HCT116 (cell line): ENCODE measurements around the gene NTSR1.
A peak's percentile ranks its signal among the peaks of the same experiment; 100 is the strongest.

ENCODE experiments used
- CEBPB ChIP-seq: IDR thresholded peaks from 2 replicates; pipeline ENCODE4 v1.6.1; 2012; ENCODE audit warnings: low read depth
- CTCF ChIP-seq, 3 experiments: fragments of 200-600 bp in 1 of 3; sonication (generic) in 1 of 3; IDR thresholded peaks in 2 of 3; conservative IDR thresholded peaks in 1 of 3; 2 replicates each; pipeline ENCODE4 v1.5.1; 2012 to 2017; ENCODE audit warnings: low read depth in 2 of 3, low read length in 2 of 3, antibody characterized with exemption in 1 of 3, borderline replicate concordance in 1 of 3, control low read depth in 1 of 3, mild to moderate bottlenecking in 1 of 3, mixed read lengths in 1 of 3, mixed run types in 1 of 3, moderate library complexity in 1 of 3; ENCODE audit not compliant: insufficient read depth in 1 of 3
- EGR1 ChIP-seq: IDR thresholded peaks from 2 replicates; pipeline ENCODE4 v1.6.1; 2012; ENCODE audit warnings: low read depth
- ELF1 ChIP-seq: IDR thresholded peaks from 2 replicates; pipeline ENCODE4 v1.6.1; 2012; ENCODE audit warnings: low read depth, borderline replicate concordance
- EZH2 ChIP-seq: fragments of 200-600 bp; sonication (generic); IDR thresholded peaks from 2 replicates; pipeline ENCODE4 v1.6.1; 2017; ENCODE audit warnings: antibody characterized with exemption, mixed run types
- EZH2phosphoT487 ChIP-seq: fragments of 200-600 bp; IDR thresholded peaks from 2 replicates; pipeline ENCODE4 v1.6.1; 2018; ENCODE audit warnings: antibody characterized with exemption, borderline replicate concordance
- POLR2A ChIP-seq: IDR thresholded peaks from 2 replicates; pipeline ENCODE4 v1.7.0; 2011; ENCODE audit warnings: borderline replicate concordance; ENCODE audit not compliant: insufficient read depth, insufficient read length; ENCODE audit errors: extremely low read depth
- RAD21 ChIP-seq: IDR thresholded peaks from 2 replicates; pipeline ENCODE4 v1.6.1; 2012; ENCODE audit warnings: low read depth, mild to moderate bottlenecking
- SIN3A ChIP-seq: IDR thresholded peaks from 2 replicates; pipeline ENCODE4 v1.6.1; 2012; ENCODE audit warnings: low read depth
- SP1 ChIP-seq: IDR thresholded peaks from 2 replicates; pipeline ENCODE4 v1.6.1; 2012; ENCODE audit warnings: low read depth

GRCh38 chr20:62762801-62763368, 54.2 kb downstream of the NTSR1 start:
- 0 out of 2 replicates have a peak, but pooled peaks have one; percentile 21 for TF ChIP-seq SIN3A
- no peak for TF ChIP-seq CTCF (IDR thresholded peaks at IDR 0.05 in 2 of 3, conservative IDR thresholded peaks at IDR 0.05 in 1 of 3; ENCODE audit: borderline replicate concordance in 1 of 3, insufficient read depth in 1 of 3, low read depth in 2 of 3, low read length in 2 of 3)
- no peak for TF ChIP-seq POLR2A
- TF ChIP-seq ELF1, result no peak
- TF ChIP-seq SP1, result no peak; the same call in 1 of the 2 replicates
- no peak for TF ChIP-seq EZH2
- no peak for TF ChIP-seq RAD21
- no peak for TF ChIP-seq EZH2phosphoT487
- no peak for TF ChIP-seq EGR1
- TF ChIP-seq CEBPB, result no peak
